ENCODE results near the gene NHEJ1.

Gene NHEJ1

GRCh38 chr2:219123356-219124135 is 37.1 kb downstream of the NHEJ1 start:
- ATAC-seq (no peak), DNase-seq (no peak)

GRCh38 chr2:219122202-219122980 is 38.2 kb downstream of the NHEJ1 start:
- DNase-seq (no peak), ATAC-seq (no peak)

- no peak for DNase-seq
- ATAC-seq = no peak
Measured at GRCh38 chr2:219120082-219120481, 40.5 kb downstream of the NHEJ1 start.

GRCh38 chr2:219119422-219120043 is 41.1 kb downstream of the NHEJ1 start:
- ATAC-seq (no peak), DNase-seq (peak; percentile 73)

GRCh38 chr2:219118504-219118903 is 42.1 kb downstream of the NHEJ1 start:
- no peak for DNase-seq
- ATAC-seq = no peak

GRCh38 chr2:219116776-219117646 is 43.6 kb downstream of the NHEJ1 start:
- no peak for ATAC-seq
- DNase-seq = no peak

- ATAC-seq (no peak), DNase-seq (no peak)
Measured at GRCh38 chr2:219112651-219113338, 47.8 kb downstream of the NHEJ1 start.

- DNase-seq (no peak), ATAC-seq (no peak)
Measured at GRCh38 chr2:219112062-219112406, 48.6 kb downstream of the NHEJ1 start.

GRCh38 chr2:219111375-219112061 is 49.1 kb downstream of the NHEJ1 start:
- no peak for DNase-seq
- ATAC-seq = no peak

- DNase-seq (peak; percentile 74), ATAC-seq (peak; percentile 92)
Measured at GRCh38 chr2:219109471-219109870, 51.1 kb downstream of the NHEJ1 start.

- ATAC-seq = no peak
- DNase-seq = no peak
Measured at GRCh38 chr2:219107758-219108157, 52.9 kb downstream of the NHEJ1 start.

- no peak for ATAC-seq
- DNase-seq = no peak
Measured at GRCh38 chr2:219106251-219106650, 54.4 kb downstream of the NHEJ1 start.

GRCh38 chr2:219104107-219105035 is 56.2 kb downstream of the NHEJ1 start:
- DNase-seq (peak; percentile 16), ATAC-seq (peak; percentile 67)

- DNase-seq (no peak), ATAC-seq (peak; percentile 61)
Measured at GRCh38 chr2:219099329-219099728, 61.3 kb downstream of the NHEJ1 start.

- ATAC-seq (no peak), DNase-seq (no peak)
Measured at GRCh38 chr2:219095406-219095935, 65.1 kb downstream of the NHEJ1 start.

- DNase-seq (no peak), ATAC-seq (no peak)
Measured at GRCh38 chr2:219094171-219094570, 66.4 kb downstream of the NHEJ1 start.

GRCh38 chr2:219090436-219091299 is 69.9 kb downstream of the NHEJ1 start:
- no peak for DNase-seq
- no peak for ATAC-seq

- DNase-seq (no peak), ATAC-seq (no peak)
Measured at GRCh38 chr2:219089330-219089729, 71.3 kb downstream of the NHEJ1 start.

GRCh38 chr2:219087848-219088247 is 72.8 kb downstream of the NHEJ1 start:
- no peak for ATAC-seq
- DNase-seq = no peak
